HG03432 (cell line): Measurements from ENCODE around the gene SP7.
"Not testable (repeated sequence)": the region's sequence is repeated elsewhere in the genome, so short reads cannot be mapped to it uniquely, and the experiment has no call there.

ENCODE experiments used
- ATAC-seq: cut with Tn5 transposase; IDR thresholded peaks from one replicate; pipeline ENCODE4 v1.9.1; 2021; ENCODE audit warnings: mild to moderate bottlenecking, moderate library complexity; ENCODE audit not compliant: unreplicated experiment

SP7 gene

DNA sequence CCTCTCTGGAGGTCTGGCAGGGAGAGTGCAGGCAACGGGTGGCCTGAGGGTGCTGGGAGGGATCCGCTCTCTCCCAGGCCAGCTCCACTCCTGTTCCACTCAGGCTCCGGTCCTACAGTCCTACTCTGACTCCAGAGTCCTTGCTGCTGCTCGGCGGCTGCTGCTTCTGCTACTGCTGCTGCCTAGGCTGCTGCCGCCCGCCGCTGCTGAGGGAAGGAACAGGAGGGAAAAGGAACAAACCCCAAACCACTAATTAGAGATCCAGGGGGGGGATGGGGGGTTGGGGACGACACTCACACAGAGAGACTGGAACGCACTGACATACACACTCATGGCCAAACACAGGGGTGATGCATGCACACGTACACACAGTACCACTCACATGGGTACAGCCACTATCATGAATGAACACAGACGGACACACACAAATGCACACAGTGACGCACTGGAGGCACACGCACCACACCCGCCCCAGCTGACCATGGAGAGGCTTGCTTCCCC, at the start of gene SP7:
SP7 (minus strand) TSS at position 174 of the 501 bp plus-strand sequence. CDS start 708 bp downstream, outside the sequence.
- ATAC-seq, result no peak

DNA sequence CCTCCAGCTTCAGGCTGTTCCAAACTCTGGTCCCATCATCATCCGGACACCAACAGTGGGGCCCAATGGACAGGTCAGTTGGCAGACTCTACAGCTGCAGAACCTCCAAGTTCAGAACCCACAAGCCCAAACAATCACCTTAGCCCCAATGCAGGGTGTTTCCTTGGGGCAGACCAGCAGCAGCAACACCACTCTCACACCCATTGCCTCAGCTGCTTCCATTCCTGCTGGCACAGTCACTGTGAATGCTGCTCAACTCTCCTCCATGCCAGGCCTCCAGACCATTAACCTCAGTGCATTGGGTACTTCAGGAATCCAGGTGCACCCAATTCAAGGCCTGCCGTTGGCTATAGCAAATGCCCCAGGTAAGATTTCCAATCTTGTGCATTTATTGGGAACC, 47.1 kb upstream of the SP7 start:
- ATAC-seq, result no peak

GRCh38 chr12:53381731-53382630, 45.8 kb upstream of the SP7 start:
- no peak for ATAC-seq

DNA sequence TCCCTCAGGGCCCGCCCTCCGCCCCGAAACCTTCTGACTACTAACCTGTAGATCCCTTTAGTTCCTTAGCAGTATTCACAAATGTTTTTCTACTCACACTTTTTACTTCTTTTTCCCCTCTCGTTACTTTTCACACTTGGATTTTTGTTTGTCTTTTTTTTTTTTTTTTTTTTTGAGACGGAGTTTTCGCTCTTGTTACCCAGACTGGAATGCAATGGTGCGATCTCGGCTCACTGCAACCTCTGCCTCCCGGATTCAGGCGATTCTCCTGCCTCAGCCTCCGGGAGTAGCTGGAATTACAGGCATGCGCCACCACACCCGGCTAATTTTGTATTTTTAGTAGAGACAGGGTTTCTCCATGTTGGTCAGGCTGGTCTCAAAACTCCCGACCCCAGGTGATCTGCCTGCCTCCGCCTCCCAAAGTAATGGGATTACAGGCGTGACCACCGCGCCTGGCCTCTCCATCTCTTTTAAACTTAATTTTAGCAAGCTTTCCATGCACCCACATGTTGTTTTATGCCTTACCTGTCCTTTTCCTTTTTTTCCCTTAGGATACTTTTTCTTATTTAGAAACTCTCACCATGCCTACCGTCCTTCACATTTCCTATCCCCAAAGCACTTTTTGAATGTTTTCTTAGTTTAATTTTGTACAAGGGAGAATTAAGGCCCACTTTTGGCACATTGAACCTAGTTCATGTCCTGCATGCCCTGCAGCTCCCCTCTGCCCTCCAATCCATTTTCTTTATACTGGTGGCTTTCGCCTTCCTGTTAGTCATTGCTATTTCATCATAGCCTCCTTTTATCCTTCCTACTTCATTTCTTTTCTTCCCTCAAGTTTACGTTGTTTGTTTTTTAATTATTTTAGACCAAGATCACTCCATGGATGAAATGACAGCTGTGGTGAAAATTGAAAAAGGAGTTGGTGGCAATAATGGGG, 44.9 kb upstream of the SP7 start:
- ATAC-seq, result no peak

DNA sequence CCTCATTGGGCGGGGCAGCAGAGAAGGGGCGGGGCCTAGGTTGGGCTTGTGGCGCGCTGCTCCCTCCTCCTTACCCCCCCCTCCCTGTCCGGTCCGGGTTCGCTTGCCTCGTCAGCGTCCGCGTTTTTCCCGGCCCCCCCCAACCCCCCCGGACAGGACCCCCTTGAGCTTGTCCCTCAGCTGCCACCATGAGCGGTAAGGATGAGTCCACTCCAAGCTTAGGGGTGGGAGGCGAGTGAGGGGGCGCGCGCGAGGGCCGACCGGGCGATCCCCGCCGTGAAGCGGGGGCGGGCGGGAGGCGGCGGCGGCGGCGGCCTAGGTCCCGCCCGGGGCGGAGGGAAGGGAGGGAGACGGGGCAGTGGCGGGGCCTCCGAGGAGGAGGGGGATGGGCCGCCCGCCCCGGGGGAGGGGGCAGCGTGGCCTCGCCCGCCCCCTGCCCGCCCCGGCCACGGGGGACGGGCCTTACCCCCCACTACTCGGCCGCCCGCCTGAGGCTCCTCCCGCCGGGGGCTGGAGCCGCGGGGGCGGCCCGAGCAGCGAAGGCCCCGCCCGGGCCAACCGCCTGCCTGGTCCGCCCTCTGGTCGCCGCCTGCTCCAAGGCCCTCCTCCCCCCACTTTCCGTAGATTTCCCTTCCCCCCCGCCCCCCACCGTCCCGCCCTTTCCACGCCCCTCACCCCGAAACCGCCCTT, 44.1 kb upstream of the SP7 start, which contains the start of gene SP1:
SP1 (plus strand) TSS at position 73 of the 690 bp plus-strand sequence; CDS start at position 189, 116 bp downstream.
- peak; percentile 53 for ATAC-seq

DNA sequence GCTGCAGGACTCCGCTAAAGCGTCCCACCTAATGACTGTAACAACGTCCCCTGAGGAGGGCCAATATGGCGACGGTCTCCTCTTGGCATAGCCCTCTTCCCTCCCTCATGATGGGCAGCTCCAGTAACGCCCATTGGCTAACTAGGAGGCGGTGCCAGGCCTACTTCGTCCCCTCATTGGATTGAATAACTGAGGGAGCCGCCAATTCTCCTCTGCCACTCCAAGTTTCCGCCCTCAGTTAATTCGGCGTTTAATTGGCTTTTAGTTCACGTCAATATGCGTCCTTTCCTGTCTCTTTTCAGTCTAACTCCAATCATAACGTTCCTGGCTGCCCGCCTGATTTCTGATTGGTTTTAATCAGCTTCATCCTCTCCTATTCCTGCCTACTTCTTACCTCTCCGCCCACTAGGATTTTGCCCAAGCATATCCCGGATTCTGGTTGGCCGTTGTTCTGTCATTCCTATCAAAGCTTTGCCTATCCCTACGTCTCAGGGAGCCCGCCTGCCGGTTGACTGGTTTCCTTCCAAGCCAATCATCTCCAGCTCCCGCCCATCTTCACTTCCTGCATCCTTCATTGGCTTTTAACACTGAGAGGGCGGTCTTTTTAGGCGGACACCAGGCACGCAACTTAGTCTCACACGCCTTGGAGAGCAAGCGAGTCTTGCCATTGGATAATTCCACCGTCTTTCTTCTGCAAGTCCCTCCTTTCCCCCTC, 43.4 kb upstream of the SP7 start:
- peak; percentile 71 for ATAC-seq

DNA sequence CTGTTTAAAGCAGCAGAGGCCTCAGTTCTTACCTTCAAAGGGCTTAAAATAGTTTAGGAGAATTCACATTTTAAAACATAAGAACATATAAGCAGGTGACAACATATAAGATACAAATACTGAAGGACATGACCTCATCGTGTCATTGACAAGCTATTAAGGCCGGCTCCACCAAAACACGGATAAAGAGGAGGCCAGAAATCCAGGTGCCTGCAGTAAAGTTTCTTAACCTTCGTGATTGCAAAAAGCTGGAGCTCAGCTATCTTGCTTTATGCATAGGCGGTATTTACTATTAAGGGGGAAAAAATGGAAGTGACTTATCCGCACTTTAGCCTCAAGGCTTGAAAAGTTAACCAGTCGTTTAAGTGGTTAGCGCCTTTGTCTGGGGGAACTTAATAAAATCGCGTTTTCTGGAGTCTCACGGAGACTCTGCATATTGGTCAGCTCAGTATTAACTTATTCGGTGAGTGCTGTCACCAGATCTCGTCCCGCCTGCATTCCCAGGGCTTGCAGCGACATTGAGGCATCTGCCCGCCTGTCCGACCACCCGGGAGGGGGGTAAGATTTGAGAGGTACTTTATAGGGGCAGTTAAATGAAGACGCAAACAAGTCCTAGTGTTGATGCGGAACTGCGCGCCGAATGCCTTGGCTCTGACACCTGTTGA, 42.7 kb upstream of the SP7 start:
- ATAC-seq, result no peak

DNA sequence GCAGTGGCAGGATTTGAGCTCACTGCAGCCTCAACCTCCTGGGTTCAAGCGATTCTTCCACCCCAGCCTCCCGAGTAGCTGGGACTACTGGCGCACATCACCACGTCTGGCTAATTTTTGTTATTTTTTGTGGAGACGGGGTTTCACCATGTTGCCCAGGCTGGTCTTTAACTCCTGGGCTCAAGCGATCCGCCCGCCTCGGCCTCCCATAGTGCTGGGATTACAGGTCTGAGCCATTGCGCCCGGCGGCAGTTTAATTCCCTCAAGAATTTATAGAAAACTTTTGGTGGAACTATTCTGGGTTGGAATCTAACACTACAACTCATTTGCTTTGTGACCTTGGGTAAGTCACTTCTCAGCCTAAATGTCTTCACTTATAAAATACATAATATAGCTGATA, 42.1 kb upstream of the SP7 start:
- ATAC-seq, result no peak

DNA sequence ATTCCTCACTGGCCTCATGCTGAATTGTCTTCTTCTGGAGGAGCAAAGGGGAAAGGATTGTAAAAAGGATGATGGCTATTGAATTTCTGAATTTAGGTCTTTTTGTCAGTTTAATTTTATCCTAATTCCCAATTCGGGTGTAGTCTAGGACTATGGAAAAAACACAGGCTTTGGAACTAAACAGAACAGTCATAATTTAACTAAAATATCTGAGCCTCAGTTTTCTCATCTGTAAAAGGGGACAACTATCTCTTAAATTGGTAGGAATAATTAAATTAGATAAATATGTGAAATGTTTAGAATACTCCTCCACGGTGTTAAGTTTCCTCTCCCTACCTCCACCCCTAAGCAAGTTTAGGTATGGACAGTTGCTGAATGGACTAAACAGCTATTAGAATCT, 40.6 kb upstream of the SP7 start:
- no peak for ATAC-seq

- ATAC-seq, result not testable (repeated sequence)
These were observed 38.1 kb upstream of the SP7 start for GRCh38 chr12:53374277-53374676.

- ATAC-seq, result not testable (repeated sequence)
These were observed 37.5 kb upstream of the SP7 start for GRCh38 chr12:53373554-53374133.

- no peak for ATAC-seq
These were observed 29.2 kb upstream of the SP7 start for GRCh38 chr12:53365245-53365904.

- ATAC-seq, result not testable (repeated sequence)
These were observed 25.5 kb upstream of the SP7 start for GRCh38 chr12:53361638-53362037.

DNA sequence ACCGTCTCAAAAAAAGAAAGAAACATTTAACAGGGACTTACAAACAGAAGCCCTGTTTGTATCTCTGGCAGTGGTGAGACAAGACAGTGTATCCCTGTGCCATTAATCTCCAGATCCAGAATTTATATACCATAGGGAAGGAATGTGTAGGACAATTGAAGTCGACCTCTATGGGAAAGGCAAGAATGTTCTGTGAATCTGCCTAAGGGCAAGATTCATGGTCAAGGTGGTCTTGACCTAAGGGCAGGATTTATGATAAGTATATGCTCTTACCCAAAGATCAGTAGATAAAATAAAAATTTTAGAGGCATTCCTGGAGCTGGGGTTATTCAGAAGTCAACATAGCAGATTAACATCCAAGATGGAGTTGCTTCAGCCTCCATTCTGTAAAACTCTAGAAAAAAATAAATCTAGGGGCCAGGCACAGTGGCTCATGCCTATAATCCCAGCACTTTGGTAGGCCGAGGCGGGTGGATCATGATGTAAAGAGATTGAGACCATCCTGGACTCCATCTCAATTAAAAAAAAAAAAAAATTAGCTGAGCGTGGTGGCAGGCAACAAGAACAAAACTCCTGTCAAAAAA, 22.8 kb upstream of the SP7 start:
- no peak for ATAC-seq

DNA sequence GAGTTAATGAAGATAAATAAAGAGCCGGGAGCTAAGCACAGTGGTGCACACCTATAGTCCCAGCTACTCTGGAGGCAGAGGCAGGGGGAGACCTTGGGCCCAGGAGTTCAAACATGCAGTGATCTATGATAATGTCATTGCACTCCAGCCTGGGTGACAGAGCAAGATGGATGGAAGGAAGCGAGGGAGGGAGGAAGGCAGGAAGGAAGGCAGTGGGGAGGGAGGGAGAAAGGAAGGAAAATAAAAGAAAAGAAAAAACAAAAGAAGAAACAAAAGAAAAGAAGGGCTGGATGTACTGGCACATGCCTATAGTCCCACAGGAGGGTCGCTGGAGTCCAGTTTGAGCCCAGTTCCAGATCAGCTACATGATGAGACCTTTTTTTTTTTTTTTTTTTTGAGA, 19.0 kb upstream of the SP7 start:
- ATAC-seq, result no peak

GRCh38 chr12:53353257-53353655, 17.1 kb upstream of the SP7 start:
- no peak for ATAC-seq

- peak; percentile 70 for ATAC-seq
These were observed 16.4 kb upstream of the SP7 start for GRCh38 chr12:53352331-53353256.
